H1 (cell line): ENCODE measurements around the gene KCNN1. TPM values are rescaled to one million over a fixed set of nuclear protein-coding genes. Genes with fewer than 3 reads are reported as not detected.

Source experiments
- CTCF ChIA-PET: fragments of 300-600 bp; sonication (Branson Sonifier 250); formaldehyde crosslinking; loops from one replicate; lab custom pipeline; 2021; ENCODE audit not compliant: partially characterized antibody; lab: Charles Lee
- POLR2A ChIA-PET: fragments of 300-600 bp; sonication (Branson Sonifier 250); formaldehyde crosslinking; loops from one replicate; lab custom pipeline; 2021; ENCODE audit warnings: inconsistent platforms; ENCODE audit not compliant: partially characterized antibody; lab: Charles Lee
- DNase-seq, 2 experiments: peaks; one replicate each; pipeline versions ENCODE4 v3.0.0 to v3.0.0-alpha.2; 2010 to 2022; ENCODE audit warnings: low spot score in 2 of 2, low read depth in 1 of 2, mixed read lengths in 1 of 2
- FAIRE-seq: peaks from 2 replicates; lab custom pipeline; 2011; peaks lifted over from hg19 to GRCh38; lab: Jason Lieb, UNC
- H2AFZ ChIP-seq: 2 replicates; pipeline ENCODE4 v1.8.1; 2012; ENCODE audit warnings: low read length, inconsistent platforms
- H2AK5ac ChIP-seq: 2 replicates; pipeline ENCODE4 v1.6.1; 2013; ENCODE audit warnings: low read depth, low read length
- H2BK120ac ChIP-seq: replicated peaks from 2 replicates; pipeline ENCODE3; 2013; ENCODE audit warnings: low read depth, low read length, inconsistent platforms
- H2BK12ac ChIP-seq: 2 replicates; pipeline ENCODE4 v1.6.1; 2013; ENCODE audit warnings: low read depth, low read length
- H2BK15ac ChIP-seq: 2 replicates; pipeline ENCODE4 v1.6.1; 2013; ENCODE audit warnings: low read length
- H2BK20ac ChIP-seq: 2 replicates; pipeline ENCODE4 v1.6.1; 2013; ENCODE audit warnings: low read length
- H2BK5ac ChIP-seq: 2 replicates; pipeline ENCODE4 v1.6.1; 2013; ENCODE audit warnings: low read depth, low read length
- H3K14ac ChIP-seq: 2 replicates; pipeline ENCODE4 v1.6.1; 2013; ENCODE audit warnings: inconsistent platforms; ENCODE audit not compliant: insufficient read length
- H3K18ac ChIP-seq: 2 replicates; pipeline ENCODE4 v1.6.1; 2013; ENCODE audit warnings: low read length; ENCODE audit errors: extremely low read depth
- H3K23ac ChIP-seq: 2 replicates; pipeline ENCODE4 v1.6.1; 2013; ENCODE audit warnings: inconsistent platforms; ENCODE audit not compliant: insufficient read length
- H3K23me2 ChIP-seq: 2 replicates; pipeline ENCODE4 v1.6.1; 2013; ENCODE audit warnings: low read depth, low read length
- H3K27ac ChIP-seq: 2 replicates; pipeline ENCODE4 v1.6.1; 2011; ENCODE audit warnings: low read depth, low read length, inconsistent platforms
- H3K27me3 ChIP-seq, 4 experiments: replicated peaks in 1 of 4; 1 replicate in 1 of 4; 2 replicates in 3 of 4; pipeline versions ENCODE4 v1.6.1 to v1.8.1; 2011 to 2013; ENCODE audit warnings: low read length in 3 of 4, mild to moderate bottlenecking in 3 of 4, inconsistent platforms in 2 of 4, mixed read lengths in 2 of 4, moderate library complexity in 1 of 4; ENCODE audit not compliant: control insufficient read depth in 3 of 4, insufficient read depth in 3 of 4; ENCODE audit errors: extremely low read depth in 1 of 4
- H3K36me3 ChIP-seq, 4 experiments: 2 replicates each; pipeline versions ENCODE4 v1.6.1 to v1.8.1; 2011 to 2013; ENCODE audit warnings: mild to moderate bottlenecking in 4 of 4, low read length in 3 of 4, moderate library complexity in 2 of 4, control low read depth in 1 of 4, inconsistent platforms in 1 of 4; ENCODE audit not compliant: insufficient read depth in 4 of 4, control insufficient read depth in 2 of 4
- H3K4ac ChIP-seq: replicated peaks from 2 replicates; pipeline ENCODE3; 2013; ENCODE audit warnings: low read length, low read depth, mixed read lengths, inconsistent platforms; ENCODE audit not compliant: insufficient read length
- H3K4me1 ChIP-seq, 4 experiments: replicated peaks in 1 of 4; 1 replicate in 1 of 4; 2 replicates in 3 of 4; pipeline versions ENCODE4 v1.6.1 to v1.8.1; 2011 to 2013; ENCODE audit warnings: low read length in 3 of 4, inconsistent platforms in 2 of 4, mixed read lengths in 1 of 4; ENCODE audit not compliant: insufficient read depth in 4 of 4, control insufficient read depth in 3 of 4
- H3K4me2 ChIP-seq, 2 experiments: 2 replicates each; pipeline versions ENCODE4 v1.6.1 to v1.8.1; 2011 to 2013; ENCODE audit warnings: low read depth in 2 of 2, low read length in 2 of 2, control low read depth in 1 of 2, inconsistent platforms in 1 of 2, mild to moderate bottlenecking in 1 of 2; ENCODE audit not compliant: insufficient read depth in 1 of 2
- H3K4me3 ChIP-seq, 4 experiments: fragments of 200-600, 300-600 bp in 1 of 4; sonication (generic), shearing (Covaris generic), sonication (Bioruptor Twin) in 1 of 4; 2 replicates each; pipeline versions ENCODE4 v1.5.1 to v1.8.1; 2011 to 2016; ENCODE audit warnings: low read length in 4 of 4, low read depth in 3 of 4, control low read depth in 2 of 4, inconsistent platforms in 2 of 4, mild to moderate bottlenecking in 2 of 4, mixed read lengths in 1 of 4, moderate library complexity in 1 of 4; ENCODE audit not compliant: insufficient read depth in 2 of 4; ENCODE audit errors: extremely low read depth in 1 of 4
- H3K56ac ChIP-seq: replicated peaks from 2 replicates; pipeline ENCODE3; 2013; ENCODE audit warnings: low read depth, mild to moderate bottlenecking, mixed read lengths, low read length, inconsistent platforms; ENCODE audit not compliant: insufficient read length
- H3K79me1 ChIP-seq: 2 replicates; pipeline ENCODE4 v1.6.1; 2013; ENCODE audit warnings: low read depth, low read length, control low read depth
- H3K79me2 ChIP-seq, 2 experiments: 2 replicates each; pipeline versions ENCODE4 v1.6.1 to v1.8.1; 2012 to 2013; ENCODE audit warnings: low read length in 2 of 2, mild to moderate bottlenecking in 2 of 2, inconsistent platforms in 1 of 2; ENCODE audit not compliant: insufficient read depth in 2 of 2, control insufficient read depth in 1 of 2
- H3K9ac ChIP-seq, 4 experiments: replicated peaks in 1 of 4; 1 replicate in 1 of 4; 2 replicates in 3 of 4; pipeline versions ENCODE4 v1.6.1 to v1.8.1; 2011 to 2013; ENCODE audit warnings: low read depth in 3 of 4, low read length in 3 of 4, control low read depth in 2 of 4, mild to moderate bottlenecking in 2 of 4, moderate library complexity in 2 of 4, inconsistent platforms in 1 of 4; ENCODE audit errors: extremely low read depth in 1 of 4
- H3K9me3 ChIP-seq, 2 experiments: 2 replicates each; pipeline versions ENCODE4 v1.6.1 to v1.8.1; 2012 to 2013; ENCODE audit warnings: mild to moderate bottlenecking in 2 of 2, moderate library complexity in 2 of 2, control low read depth in 1 of 2, inconsistent platforms in 1 of 2, low read depth in 1 of 2, low read length in 1 of 2, mixed read lengths in 1 of 2; ENCODE audit not compliant: insufficient read depth in 2 of 2
- H4K20me1 ChIP-seq, 2 experiments: replicated peaks in 1 of 2; 2 replicates each; pipeline versions ENCODE3 to v1.8.1; 2011 to 2013; ENCODE audit warnings: inconsistent platforms in 2 of 2, low read length in 2 of 2, mild to moderate bottlenecking in 1 of 2; ENCODE audit not compliant: insufficient read depth in 2 of 2, control insufficient read depth in 1 of 2
- H4K5ac ChIP-seq: 2 replicates; pipeline ENCODE4 v1.6.1; 2013; ENCODE audit warnings: low read length, low read depth, mixed read lengths, inconsistent platforms; ENCODE audit not compliant: insufficient read length
- H4K8ac ChIP-seq: 2 replicates; pipeline ENCODE4 v1.8.0; 2013; ENCODE audit warnings: mild to moderate bottlenecking, moderate library complexity, low read length, inconsistent platforms; ENCODE audit not compliant: insufficient read depth; ENCODE audit errors: extremely low read depth
- H4K91ac ChIP-seq: replicated peaks from 2 replicates; pipeline ENCODE3; 2013; ENCODE audit warnings: low read length, mixed read lengths, inconsistent platforms; ENCODE audit not compliant: insufficient read length
- BACH1 ChIP-seq: IDR thresholded peaks from 2 replicates; pipeline ENCODE4 v1.6.1; 2012; ENCODE audit warnings: low read length, improper control_type of control experiment
- CEBPB ChIP-seq: IDR thresholded peaks from 2 replicates; pipeline ENCODE4 v1.6.1; 2012; ENCODE audit warnings: low read depth, low read length
- CREB1 ChIP-seq: IDR thresholded peaks from 2 replicates; pipeline ENCODE4 v1.6.1; 2012; ENCODE audit warnings: inconsistent platforms
- CTCF ChIP-seq, 3 experiments: IDR thresholded peaks; 1 replicate in 2 of 3; 2 replicates in 1 of 3; pipeline versions ENCODE4 v1.5.1 to v1.6.1; 2011; ENCODE audit warnings: low read length in 3 of 3, mild to moderate bottlenecking in 3 of 3, inconsistent platforms in 2 of 3, low read depth in 1 of 3, moderate library complexity in 1 of 3; ENCODE audit not compliant: insufficient read depth in 1 of 3; ENCODE audit errors: control extremely low read depth in 1 of 3
- GABPA ChIP-seq: IDR thresholded peaks from 2 replicates; pipeline ENCODE4 v1.6.1; 2011; ENCODE audit warnings: mild to moderate bottlenecking, low read length, moderate library complexity, borderline replicate concordance; ENCODE audit not compliant: insufficient read depth
- POLR2A ChIP-seq, 2 experiments: IDR thresholded peaks; 1 replicate in 1 of 2; 2 replicates in 1 of 2; pipeline ENCODE4 v1.6.1; 2011; ENCODE audit warnings: low read depth in 2 of 2, low read length in 2 of 2, mild to moderate bottlenecking in 2 of 2; ENCODE audit errors: control extremely low read depth in 1 of 2
- POU5F1 ChIP-seq: IDR thresholded peaks from 2 replicates; pipeline ENCODE4 v1.6.1; 2011; ENCODE audit warnings: low read depth, mild to moderate bottlenecking, low read length, moderate library complexity
- SIRT6 ChIP-seq: IDR thresholded peaks from one replicate; pipeline ENCODE4 v1.7.1; 2012; ENCODE audit warnings: low read length, inconsistent platforms
- SP1 ChIP-seq: IDR thresholded peaks from 2 replicates; pipeline ENCODE4 v1.6.1; 2011; ENCODE audit warnings: low read depth, low read length
- USF2 ChIP-seq: IDR thresholded peaks from 2 replicates; pipeline ENCODE4 v1.6.1; 2011; ENCODE audit warnings: low read length, improper control_type of control experiment
- WGBS, 2 experiments: shearing (Covaris generic) in 1 of 2; methylation state at CpG; one replicate each; pipeline versions ENCODE4 v1.1.6 to v1.1.7; 2013 to 2015; ENCODE audit warnings: low lambda C conversion rate in 2 of 2, mixed read lengths in 2 of 2, inconsistent platforms in 1 of 2, low coverage in 1 of 2, missing lambda C conversion rate in 1 of 2; ENCODE audit not compliant: insufficient replicate concordance in 2 of 2, insufficient coverage in 1 of 2, insufficient read length in 1 of 2; ENCODE audit errors: extremely low coverage in 1 of 2, missing lambda C conversion rate in 1 of 2; 5-methylcytosine and 5-hydroxymethylcytosine counted together
- polyA plus RNA-seq, 7 experiments: library from polyadenylated mRNA; depleted of rRNA in 3 of 7; stranded (reverse) in 5 of 7; unstranded in 2 of 7; fragments of >200 nt in 5 of 7; fragments of 200-250 nt in 2 of 7; gene quantifications; 1 replicate in 5 of 7; 2 replicates in 1 of 7; 4 replicates in 1 of 7; pipeline versions ENCODE4 v1.2.1 to v1.2.3, GENCODE V29; 2011 to 2013; ENCODE audit warnings: missing spikeins in 2 of 7, mixed read lengths in 2 of 7
- total RNA-seq: library from RNA; stranded (reverse); fragmentation: NEBNext Ultra II Directional; extraction: Animal tissue kit (Norgen Biotek cat#: 25700); gene quantifications from 2 replicates; pipeline ENCODE4 v1.2.1, GENCODE V29; 2021

KCNN1 gene
- total and polyA plus RNA-seq, 2 of the 8 experiments (the other 6 are each of a cell fraction or from before 2014, with no cell fraction given): 11.0 to 12.5 TPM

- POLR2A ChIA-PET: interaction anchor here (1.0 to 3.0 kb wide), 8 partner anchors 11 to 137 kb away, joined by 3 to 15 read pairs (median 8); partner anchors contain the start of genes ARRDC2, CCDC124 and RPL18A
- H4K20me1 ChIP-seq: peaks cover 0 to 5% of the 10 kb centered on the region in 2 experiments
- H3K4me1 ChIP-seq: peaks cover 0 to 3% (median 0%) of the 10 kb centered on the region in 4 experiments; a peak in 2 of 7 replicates
- H3K4me2 ChIP-seq: no peak overlapping the region
- peaks cover 3 to 21% (median 17%) of the 10 kb centered on the region in 4 experiments for H3K27me3 ChIP-seq
- no peak overlapping the region for H3K14ac ChIP-seq
- H2BK15ac ChIP-seq: no peak overlapping the region
- H2BK12ac ChIP-seq: peak overlapping the region; percentile 71; the same call in 1 of the 2 replicates
- CTCF ChIA-PET: interaction anchor here (0.7 to 12.4 kb wide), 27 partner anchors 9 to 440 kb away, joined by 3 to 271 read pairs (median 6); partner anchors contain the start of genes CCDC124, KCNN1 and SLC5A5
- no peak overlapping the region for H3K23ac ChIP-seq
- no peak overlapping the region for H3K27ac ChIP-seq
- no peak overlapping the region for H3K4me3 ChIP-seq
- H3K36me3 ChIP-seq: no peaks in the 10 kb centered on the region
- no peak overlapping the region for H3K18ac ChIP-seq
- peak in 1 of 2 experiments; percentile 99 for DNase-seq
- no peak overlapping the region for H2BK120ac ChIP-seq
- H2AFZ ChIP-seq: no peak overlapping the region
- H4K91ac ChIP-seq: no peak overlapping the region
- no peaks in the 10 kb centered on the region for H3K79me2 ChIP-seq
- H3K9ac ChIP-seq: no peak overlapping the region; a peak in 1 of 7 replicates
- H3K23me2 ChIP-seq: peaks cover 5% of the 10 kb centered on the region; the same call in 1 of the 2 replicates
- no peak for FAIRE-seq
- 23% methylated on average over 15 of the region's 15 CpGs; no CpG with 5 or more reads in 1 of the 2 experiments for WGBS, 2 experiments
- H2BK5ac ChIP-seq: no peak overlapping the region; the same call in 1 of the 2 replicates
- H4K5ac ChIP-seq: no peak overlapping the region
- H2AK5ac ChIP-seq: no peak overlapping the region
- no peaks in the 10 kb centered on the region for H3K9me3 ChIP-seq
- H4K8ac ChIP-seq: peak overlapping the region; percentile 43
- H3K56ac ChIP-seq: no peak overlapping the region
- no peak overlapping the region for H3K4ac ChIP-seq
- H2BK20ac ChIP-seq: 0 out of 2 replicates have a peak overlapping the region, but pooled peaks have one; percentile 18
- no peaks in the 10 kb centered on the region for H3K79me1 ChIP-seq
- TF ChIP-seq BACH1 (peak; percentile 44; the same call in 1 of the 2 replicates), SP1 (no peak), CREB1 (0 out of 2 replicates have a peak, but pooled peaks have one; percentile 29), POLR2A (IDR thresholded peaks at IDR 0.05; ENCODE audit: control extremely low read depth in 1 of 2, low read depth in 2 of 2, low read length in 2 of 2) (no peak), CTCF (IDR thresholded peaks at IDR 0.05; ENCODE audit: control extremely low read depth in 1 of 3, insufficient read depth in 1 of 3, low read depth in 1 of 3, low read length in 3 of 3) (peak; percentile 98 to 99 (median 99)), POU5F1 (no peak), CEBPB (0 out of 2 replicates have a peak, but pooled peaks have one; percentile 22), GABPA (no peak), USF2 (no peak), SIRT6 (no peak)
These were observed 30.0 kb downstream of the KCNN1 start for GRCh38 chr19:17996826-17997316.
